NCI-H748 treated with DMSO at 0.1 percent for 48 hours (cell line): ENCODE measurements around the gene INPP5B.

Source experiments
- DNase-seq: peaks from one replicate; lab custom pipeline; 2025; lab: John Stamatoyannopoulos, UW

INPP5B gene

GRCh38 chr1:37840711-37841110 is 106.1 kb downstream of the INPP5B start:
- no peak for DNase-seq

GRCh38 chr1:37839676-37840075 is 107.2 kb downstream of the INPP5B start:
- DNase-seq, result no peak

- no peak for DNase-seq
Observed at GRCh38 chr1:37836788-37837187, 110.1 kb downstream of the INPP5B start.

DNA sequence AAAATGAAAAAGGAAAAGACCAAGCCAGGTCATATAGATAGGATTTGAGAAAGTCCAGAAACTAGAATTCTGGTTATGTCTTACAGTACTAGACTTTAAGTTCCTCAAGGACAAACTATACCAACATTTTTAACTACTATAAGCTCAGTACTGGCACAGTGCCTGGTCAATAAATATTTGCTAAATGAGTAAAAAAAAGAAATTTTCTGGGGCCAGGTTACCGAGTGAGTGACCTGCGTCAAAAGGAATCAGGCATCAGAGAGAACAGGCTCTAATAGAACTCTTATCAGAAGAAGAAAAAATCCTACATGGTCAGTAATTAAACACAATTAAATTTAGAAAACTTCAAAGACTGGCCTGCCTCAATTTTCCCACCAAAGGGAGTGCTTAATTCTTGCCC is 115.0 kb downstream of the INPP5B start:
- no peak for DNase-seq

GRCh38 chr1:37831109-37831508 is 115.7 kb downstream of the INPP5B start:
- no peak for DNase-seq

DNA sequence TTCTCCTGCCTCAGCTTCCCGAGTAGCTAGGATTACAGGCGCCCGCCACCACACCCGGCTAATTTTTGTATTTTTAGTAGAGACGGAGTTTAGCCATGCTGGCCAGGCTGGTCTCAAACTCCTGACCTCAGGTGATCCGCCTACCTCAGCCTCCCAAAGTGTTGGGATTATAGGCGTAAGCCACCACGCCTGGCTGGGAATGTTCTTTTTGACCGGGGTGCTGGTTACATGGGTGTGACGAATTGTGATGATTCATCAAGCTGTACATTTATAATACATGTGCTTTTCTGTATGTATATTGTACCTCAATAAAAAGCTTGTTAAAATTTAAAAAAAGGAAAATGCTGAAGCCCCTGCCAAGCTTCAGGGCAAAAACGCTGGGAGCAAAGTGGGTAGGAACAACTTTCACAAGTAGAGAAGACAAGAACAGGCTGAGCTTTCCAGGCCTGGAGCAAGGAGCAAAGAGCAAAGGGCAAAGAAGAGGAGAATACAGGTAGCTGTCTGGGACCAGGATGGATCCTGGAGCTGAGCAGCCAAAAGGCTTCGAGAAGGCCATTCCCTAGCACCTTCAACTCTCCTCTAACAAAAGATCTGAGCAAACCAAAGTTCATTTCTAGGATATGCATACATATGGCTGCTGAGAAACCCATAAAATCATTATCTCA is 118.3 kb downstream of the INPP5B start:
- no peak for DNase-seq

- DNase-seq, result no peak
Observed at GRCh38 chr1:37825506-37825905, 121.3 kb downstream of the INPP5B start.

GRCh38 chr1:37824001-37824400 is 122.9 kb downstream of the INPP5B start:
- DNase-seq, result no peak

DNA sequence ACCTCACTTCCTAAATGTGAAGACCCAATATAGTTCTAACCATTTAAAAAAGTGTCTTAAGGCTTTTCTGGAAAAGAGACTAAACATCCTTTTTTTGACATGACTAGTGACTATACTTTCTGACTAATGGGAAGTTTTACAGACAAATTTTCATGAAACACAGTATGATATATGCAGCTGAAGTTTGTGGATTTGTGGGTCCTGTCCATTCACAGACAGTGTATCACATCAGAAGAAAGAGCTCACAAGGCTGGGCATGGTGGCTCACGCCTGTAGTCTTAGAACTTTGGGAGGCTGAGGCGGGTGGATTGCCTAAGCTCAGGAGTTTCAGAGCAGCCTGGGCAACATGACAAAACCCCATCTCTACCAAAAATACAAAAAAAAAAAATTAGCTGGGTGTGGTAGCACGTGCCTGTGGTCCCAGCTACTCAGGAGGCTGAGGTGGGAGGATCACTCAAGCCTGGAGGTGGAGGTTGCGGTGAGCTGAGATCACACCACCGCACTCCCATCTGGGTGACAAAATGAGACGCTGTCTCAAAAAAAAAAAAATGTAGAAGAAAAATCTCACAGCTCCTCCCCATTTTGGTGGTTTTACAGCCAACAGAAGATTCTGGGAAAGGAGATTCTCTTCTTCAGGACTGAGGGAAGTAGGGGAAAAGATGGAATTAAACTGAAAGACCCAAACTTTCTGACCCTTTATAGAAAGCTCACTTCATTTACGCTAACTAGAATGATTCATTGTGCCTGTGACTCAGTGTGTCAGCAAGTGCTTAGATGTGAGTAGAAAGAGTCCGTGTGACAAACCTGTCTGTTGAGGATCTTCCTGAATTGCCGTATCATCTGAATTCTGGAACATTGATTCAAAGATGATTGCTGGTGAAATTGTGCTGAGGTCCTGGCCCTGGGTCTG is 123.7 kb downstream of the INPP5B start:
- no peak for DNase-seq

- no peak for DNase-seq
Observed at GRCh38 chr1:37821481-37821880, 125.4 kb downstream of the INPP5B start.

DNA sequence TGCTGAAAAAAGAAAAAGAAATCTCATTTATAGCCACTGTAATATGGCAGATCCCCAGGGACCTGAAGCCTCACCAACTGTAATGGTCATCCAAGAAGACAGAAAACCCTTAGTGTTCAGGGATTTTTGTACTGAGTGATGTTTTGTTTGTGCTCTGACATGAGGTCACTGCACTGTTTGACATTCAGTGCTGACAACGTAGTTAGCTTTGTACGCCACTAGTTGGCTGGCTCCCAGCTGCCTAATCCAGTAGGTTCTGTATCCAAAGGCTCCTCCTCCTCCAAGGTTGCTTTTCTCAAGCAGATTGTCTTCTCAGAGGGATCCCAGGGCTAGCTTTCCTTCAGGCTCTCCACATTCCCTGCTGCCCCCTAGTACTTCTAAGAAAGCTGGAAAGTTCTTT is 129.4 kb downstream of the INPP5B start:
- no peak for DNase-seq

DNA sequence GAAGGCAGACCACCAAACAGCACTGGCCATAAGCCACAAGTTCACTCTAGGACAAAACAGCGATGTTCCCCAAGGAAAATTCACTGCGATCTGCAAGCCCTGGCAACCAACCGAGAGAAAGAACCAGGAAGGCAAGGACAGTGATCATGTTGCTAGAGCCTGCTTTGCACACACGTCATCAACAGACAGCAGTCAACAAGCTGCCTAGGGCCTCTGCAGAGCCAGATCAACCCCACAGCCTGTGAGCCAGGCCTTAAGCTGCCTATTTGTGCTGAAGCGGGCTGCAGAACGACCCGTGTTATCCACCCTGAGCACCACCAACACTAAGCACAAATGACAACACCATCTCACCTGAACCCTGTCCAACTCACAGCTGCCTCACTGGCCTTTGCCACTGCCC is 132.6 kb downstream of the INPP5B start:
- no peak for DNase-seq

DNA sequence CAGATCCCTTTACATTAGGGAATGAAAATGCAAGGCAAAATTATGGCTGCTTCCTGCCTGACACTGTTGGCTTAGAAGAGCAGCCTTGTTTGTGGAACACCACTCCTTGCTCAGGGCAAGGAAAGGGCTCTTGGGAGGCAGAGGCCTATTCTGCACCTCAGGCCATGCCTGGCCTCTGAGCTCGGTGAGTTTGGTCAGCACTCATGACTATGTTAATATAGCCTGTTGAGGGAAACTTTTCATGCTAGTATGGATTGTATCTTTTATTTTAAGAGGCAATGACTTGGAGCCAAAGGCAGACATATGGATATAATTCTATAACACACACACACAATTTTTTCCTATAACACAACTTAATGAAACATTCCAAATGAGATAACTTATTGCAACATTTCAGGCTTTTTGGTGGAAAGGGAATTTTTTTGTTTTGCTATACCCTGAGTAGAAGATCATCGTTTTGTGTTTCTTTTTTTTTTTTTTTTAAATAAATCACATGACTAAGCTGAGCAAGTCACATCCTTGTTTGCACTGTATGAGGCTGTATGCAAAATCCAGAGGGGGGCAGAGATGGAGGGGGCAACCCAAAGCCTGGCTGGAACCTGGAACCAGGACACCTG is 133.2 kb downstream of the INPP5B start:
- DNase-seq, result no peak

DNA sequence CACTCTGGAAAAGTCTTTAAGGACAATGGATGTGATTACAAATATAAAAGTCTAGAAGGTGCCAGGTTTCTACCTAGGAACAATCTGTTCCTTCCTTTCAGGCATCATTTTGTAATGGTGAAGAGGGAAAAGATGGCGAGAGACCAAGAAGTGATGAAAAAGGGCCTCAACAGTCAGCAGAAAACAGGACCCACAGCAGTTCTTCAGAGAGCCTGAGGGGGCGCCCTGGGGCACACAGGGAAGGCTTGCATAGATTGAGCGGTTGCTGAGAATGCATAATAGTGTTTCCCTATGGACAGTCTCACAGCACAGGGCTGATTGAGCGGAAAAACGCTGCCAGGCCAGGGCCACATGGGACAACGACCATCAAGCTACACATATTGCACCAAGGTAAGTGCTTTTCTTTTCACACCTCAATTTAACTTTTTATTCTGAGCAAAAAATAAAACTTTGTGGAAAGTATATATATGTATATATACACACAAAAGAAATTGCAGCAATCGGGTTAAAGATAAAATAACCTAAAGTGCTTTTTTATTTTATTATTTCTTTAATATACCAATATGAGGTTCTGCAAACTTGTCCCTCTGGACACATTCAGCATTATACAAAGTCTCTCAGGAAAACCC is 135.7 kb downstream of the INPP5B start:
- peak; percentile 21 for DNase-seq
